ENCODE measurements around the gene TRIM41.
"Not testable (repeated sequence)": the region's sequence is repeated elsewhere in the genome, so short reads cannot be mapped to it uniquely, and the experiment has no call there.

The TRIM41 gene

DNA sequence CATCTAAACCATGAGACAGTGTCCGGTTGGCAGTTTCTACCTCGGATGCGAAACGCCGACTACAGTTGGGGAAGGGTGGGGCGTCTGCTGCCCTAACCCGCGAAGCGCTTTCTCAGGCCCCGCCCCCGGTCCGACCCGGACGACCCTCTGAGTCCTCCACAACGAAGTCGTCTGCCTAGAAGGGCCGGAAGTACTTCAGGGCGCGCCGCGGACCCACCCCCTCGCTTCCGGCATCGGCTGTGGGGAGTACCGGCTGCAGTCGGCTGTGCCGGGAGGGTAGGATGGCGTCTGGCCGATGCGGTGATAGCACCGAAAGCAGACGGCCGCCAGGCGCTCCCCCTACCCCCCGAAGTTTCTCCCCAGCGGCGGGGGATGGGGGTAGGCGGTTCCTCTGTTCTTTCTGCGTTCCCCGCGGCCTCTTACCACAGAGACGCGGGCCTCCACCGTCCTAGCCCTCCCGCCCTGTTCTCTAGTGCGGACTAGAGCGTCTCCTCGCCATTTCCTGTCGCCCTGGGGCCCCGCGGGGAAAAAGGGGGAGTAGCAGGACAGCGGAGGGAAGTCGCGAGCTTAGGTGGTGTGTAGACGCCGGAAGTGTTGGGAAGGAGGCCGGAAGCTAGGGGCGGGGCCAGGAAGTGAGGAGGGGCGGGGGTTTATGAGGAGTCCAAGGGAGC is at the start of gene TRIM41:
TSS of gene TRIM41 (plus strand) at position 224 of the 671 bp plus-strand sequence. CDS start 719 bp downstream, outside the sequence.
- DNase-seq, result no peak

DNA sequence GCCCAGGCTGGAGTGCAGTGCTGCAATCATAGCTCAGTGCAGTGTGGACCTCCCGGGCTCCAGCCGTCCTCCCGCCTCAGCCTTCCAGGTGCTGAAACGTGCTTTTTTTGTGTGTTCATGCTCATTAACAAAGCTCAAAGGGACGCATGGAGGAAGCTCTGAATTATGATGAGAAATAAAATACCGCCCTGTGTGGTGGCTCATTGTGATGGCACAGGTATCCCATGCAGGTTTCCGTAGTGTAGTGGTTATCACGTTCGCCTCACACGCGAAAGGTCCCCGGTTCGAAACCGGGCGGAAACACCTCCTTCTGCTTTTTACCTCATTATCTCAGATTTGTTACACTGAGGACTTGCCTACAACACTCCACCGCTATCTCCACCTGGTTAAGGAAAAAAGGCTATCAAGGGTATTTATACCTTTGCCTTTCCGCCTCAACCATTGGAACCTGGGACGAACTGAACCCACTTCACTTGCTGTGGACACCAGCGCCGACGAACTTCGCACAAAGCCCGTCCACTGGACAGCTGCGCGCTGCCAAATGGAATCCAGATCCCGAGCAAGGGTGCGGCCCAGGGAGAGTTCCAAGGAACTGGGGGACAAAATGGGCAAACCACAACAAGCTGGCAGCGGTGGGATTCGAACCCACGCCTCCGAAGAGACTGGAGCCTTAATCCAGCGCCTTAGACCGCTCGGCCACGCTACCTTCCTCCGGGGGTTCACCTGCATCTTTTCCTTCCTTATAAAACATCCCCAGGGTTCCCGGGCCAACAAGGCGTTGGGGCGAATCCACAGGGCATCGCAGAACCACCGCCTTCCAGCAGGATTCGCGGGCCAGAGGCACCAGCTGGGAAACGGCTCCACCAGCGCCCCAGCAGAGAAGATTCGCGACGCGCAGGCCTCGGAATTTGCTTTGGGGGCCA is 49.4 kb upstream of the TRIM41 start:
- no peak for DNase-seq

DNA sequence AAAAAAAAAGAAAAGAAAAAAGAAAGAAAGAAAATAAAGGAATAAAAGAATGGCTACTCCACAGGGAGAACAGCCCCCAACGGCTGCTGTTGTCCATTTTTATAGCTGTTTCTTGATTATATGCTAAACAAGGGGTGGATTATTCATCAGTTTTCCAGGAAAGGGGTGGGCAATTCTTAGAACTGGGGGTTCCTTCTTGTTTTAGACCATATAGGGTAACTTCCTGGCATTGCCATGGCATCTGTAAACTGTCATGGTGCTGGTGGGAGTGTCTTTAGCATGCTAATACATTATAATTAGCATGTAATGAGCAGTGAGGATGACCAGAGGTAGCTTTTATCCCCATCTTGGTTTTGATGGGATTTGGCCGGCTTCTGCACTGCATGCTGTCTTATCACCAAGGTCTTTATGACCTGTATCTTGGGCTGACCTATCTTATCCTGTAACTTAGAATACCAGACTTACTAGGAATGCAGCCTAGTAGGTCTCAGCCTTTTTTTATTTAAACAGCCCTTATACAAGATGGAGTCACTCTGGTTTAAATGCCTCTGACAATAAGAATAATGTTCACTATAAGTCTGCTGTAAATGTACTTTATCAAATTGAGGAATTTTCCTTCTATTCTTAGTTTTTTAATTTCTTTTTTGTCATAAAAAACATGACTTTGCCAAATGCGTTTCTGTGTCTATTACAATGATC is 46.7 kb upstream of the TRIM41 start:
- no peak for DNase-seq

GRCh38 chr5:181177559-181177958 is 45.5 kb upstream of the TRIM41 start:
- not testable (repeated sequence) for DNase-seq

DNA sequence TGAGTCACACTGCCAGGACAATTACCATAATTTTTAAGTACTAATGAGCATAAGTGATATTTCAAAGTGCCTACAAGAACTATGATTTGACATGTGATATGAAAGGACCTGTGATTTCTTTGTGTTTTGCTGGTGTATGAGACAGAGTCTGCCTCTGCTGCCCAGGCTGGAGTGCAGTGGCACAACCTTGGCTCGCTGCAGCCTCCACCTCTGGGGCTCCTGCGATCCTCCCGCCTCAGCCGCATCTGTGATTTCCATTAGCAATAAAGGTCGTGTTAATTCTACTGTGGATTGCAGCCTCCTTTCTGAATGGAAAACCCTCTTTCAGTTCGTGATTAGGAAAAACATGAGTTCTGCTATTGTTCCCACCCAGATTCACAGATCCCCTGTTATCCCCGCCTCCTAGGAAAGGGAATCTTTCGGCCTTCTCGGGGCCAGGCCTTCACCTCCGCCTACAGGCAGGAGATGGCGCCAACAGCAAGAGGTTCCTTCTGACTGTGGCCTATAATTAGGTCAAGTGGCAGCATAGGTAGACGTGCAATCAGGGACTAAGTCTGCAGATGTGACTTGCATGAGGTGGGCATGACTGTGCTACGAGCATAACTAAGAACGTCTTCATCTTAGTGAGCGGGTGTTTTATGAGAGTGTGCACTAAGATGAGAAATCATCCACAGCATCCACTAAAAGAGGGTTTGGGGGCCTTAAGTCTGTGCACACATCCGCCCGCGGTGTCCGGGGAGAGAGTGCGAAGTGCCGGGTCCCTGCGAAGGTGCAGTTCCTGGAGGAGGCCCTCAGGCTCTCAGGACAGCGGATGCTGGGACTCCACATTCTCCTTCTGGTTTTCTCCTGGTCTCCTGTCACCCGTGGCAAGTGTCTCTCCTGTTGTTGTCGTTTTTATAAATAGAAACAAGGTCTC is 41.2 kb upstream of the TRIM41 start:
- DNase-seq, result no peak

- DNase-seq, result no peak
Observed at GRCh38 chr5:181182651-181183050, 40.4 kb upstream of the TRIM41 start.

DNA sequence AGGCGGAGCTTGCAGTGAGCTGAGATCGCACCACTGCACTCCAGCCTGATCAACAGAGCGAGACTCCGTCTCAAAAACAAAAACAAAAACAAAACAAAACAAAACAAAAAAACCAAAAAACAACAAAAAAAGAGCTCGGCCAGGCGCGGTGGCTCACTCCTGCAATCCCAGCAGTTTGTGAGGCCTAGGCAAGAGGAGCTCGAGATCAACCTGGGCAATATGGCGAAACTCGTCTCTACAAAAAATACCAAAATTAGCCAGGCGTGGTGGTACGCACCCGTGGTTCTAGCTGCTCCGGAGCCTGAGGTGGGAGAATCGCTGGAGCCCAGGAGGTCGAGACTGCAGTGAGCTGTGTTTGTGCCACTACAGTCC is 38.2 kb upstream of the TRIM41 start:
- DNase-seq, result no peak

GRCh38 chr5:181185560-181185959 is 37.5 kb upstream of the TRIM41 start:
- no peak for DNase-seq

DNA sequence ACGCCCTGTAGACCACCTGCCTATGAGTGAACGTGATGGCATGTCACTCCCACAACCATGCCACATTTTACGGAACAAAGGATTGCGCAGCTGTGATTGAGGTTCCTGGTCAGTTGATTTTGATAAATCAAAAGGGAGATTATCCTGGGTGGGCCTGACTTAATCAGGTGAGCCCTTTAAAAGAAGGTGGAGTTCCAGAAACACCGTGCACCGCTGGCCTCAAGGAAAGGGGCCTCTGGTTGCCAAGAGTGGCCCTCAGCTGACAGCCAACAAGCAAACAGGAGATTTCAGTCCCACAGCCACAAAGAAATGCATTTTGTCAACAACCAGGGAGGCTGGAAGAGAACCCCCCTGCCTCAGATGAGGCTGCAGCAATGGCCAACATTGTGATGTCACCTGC is 37.1 kb upstream of the TRIM41 start:
- no peak for DNase-seq

DNA sequence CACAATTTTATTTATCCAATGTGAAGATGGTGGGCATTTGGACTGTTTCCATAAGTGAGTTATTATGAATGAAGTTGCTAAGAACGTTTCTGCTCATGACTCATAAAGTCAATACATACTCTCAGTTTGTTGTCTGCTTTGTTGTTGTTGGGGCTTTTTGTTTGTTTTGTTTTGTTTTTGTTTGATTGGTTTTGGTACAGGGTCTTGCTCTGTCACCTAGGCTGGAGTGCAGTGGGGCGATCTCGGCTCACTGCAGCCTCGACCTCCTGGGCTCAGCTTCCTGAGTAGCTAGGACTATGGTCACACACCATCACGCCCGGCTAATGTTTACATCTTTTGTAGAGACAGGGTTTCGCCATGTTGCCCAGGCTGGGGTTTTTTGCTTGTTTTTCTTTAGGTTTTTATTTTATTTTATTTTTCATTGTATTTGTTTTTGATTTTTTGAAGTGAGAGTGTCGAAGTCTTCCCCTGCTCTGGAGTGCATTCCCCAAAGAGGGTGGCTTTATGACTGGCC is 36.0 kb upstream of the TRIM41 start:
- no peak for DNase-seq

- DNase-seq, result no peak
Observed at GRCh38 chr5:181187500-181188213, 35.4 kb upstream of the TRIM41 start.

DNA sequence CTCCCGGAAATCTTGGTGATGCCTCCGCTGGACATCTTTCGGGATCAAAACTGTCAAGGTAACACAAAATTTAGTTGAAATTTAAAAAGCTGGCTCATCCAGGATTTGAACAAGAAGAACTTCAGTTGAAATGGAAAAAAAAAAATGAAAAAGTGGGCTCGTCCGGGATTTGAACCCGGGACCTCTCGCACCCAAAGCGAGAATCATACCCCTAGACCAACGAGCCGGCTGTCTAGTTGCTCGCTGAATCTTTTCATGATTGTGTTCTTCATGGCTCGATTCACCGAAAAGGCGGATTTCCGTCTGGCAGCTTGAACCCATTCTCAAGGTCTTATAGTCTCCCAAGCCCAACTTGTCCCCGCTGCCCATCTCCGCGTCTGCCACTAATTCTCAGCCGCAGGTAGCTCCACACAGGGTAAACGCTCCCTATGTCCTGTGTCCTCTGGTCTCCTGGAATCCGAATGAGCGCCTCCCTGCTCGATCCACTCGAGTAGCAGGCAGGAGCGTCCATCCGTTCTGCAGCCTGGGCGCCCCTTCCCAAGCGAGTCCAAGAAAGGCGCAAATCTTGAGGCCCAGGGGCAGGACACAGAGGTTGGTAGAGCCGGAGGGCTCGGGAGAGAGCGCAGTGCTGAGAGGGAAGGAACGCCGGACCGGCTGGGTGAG is 34.2 kb upstream of the TRIM41 start:
- DNase-seq, result no peak

DNA sequence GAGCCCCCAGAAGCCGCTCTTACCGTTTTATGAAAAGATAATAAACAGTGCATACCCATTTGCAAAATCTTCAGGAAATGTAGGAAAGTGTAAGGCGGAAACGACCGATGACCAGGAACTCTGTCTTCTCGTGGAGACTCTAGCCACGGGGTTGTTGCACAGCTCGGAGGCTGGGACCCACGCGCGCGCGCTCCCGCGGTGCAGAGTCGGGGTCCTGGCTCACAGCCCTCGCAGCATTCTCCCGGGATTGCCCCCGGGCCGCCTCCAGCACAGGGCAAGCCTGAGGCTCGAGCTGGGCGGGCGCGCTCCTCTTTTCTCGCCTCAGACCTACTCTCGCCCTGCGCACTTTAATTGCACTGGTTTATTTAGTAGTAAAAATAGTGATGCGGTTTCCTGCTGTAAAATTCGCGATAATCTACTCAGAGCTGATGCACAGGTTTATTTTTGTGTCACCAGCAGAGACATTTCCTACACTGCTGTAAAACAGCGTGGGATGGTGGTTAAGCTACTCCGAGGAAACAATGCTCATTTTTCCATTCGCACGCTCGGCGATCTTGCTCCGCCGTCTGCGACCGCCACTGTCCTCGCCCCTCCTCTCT is 33.6 kb upstream of the TRIM41 start:
- no peak for DNase-seq

- no peak for DNase-seq
Observed at GRCh38 chr5:181189962-181190710, 32.9 kb upstream of the TRIM41 start.

DNA sequence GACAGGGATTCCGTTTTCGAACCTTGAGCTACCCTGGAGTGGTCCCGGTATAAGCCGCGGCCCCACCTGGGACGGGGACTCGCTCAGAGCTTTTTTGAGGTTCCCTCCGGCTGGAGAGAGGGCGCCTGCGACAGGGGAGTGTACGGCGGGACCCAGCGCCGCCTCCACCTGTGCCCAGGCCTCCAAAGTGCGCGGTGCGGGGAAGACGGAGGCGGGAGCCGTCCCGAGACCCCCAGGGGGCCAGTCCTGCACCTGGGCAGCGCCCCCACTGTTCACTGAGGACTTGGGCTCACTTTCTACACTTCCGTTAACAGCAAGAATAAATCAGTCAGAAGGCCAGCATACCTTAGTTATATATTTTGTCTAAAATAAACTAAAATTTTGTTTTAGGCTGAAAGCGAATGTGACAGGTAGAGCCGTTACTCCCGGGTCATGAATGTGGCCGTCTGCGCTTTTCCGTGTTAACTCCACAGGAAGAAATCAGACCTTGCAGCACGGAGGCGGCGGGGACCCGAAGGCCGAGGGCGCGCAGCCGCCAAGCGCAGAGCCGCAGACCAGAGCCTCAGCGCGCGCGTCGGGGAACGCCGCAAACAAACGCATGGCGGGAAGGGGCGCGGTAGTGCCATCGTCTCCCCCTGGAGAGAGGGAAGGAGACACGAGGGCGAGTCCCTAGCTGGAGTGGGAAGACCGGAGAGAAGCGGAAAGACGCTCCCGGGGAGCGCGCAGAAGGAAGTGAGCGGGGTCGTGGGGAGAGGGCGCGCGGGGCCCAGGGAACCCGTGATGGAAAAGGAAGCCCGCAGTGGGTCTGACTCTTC is 32.2 kb upstream of the TRIM41 start:
- DNase-seq, result no peak

DNA sequence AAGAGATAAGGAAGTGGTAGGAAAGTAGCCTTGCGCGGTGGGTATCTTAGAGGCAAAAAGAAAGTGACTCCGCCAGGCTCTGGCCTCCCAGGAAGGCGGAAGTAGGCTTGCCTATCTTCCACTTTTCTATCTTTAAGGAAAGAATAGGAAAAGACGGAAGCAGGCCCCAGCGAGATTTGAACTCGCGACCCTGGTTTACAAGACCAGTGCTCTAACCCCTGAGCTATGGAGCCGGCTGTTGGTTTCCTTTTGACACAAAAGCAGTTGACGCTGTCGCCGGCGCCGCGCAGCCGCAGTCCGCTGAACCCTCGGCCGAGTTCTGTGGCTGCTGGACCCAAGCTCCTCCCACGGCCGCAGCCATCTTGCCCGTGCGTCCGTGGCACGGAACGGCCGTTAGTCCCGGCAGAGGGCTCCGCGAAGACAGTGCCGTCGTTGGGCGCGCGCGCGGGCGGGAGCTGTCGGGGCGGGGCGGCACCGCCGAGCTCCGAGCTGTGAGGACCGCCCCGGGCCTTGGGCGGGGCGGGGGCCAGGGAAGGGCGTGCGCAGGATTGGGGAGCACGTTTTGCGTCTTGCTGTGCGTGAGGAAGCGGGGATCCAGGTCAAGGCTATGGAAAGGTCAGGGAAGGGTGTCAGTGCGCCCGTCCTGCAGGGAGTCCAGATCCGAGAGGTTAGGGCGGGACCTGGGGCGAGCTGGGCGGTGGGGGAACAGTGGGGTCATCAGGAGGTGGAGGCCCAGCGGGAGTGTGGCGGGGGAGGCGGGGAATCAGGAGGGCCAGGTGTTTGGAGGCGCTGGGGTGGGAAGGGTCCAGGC is 31.4 kb upstream of the TRIM41 start:
- no peak for DNase-seq

DNA sequence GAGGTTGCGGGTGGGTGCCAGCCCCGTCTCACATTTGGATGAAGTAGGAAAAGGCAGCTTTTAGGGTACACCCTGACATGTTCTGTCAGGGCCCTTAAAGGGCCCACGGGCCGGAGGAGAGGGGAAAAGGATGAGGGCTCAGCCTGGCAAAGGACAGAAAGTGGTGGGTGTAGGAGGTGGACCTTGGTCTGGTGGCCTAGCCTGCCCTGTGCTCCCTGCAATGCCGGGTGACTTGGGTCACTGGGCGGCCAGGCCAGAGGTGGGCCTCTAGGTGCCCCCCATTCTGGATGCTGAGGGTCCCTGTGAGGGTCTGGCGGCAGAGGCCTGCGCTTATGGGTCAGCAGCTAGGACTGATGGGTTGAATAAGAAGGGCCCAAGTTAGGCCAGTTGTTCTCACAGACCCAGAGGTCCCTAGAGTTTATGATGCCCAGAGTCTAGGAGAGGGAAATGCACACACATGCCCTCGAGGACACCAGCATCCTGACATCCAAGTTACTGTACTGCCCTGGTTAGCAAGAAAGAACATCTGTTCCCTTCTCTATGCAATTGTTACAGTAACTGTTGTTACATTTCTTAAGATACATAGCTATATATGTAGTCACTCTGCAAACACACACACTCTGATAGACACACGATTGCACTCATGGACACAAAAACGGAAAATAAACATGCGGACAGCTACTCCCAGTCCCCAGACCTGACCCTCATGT is 30.6 kb upstream of the TRIM41 start:
- no peak for DNase-seq

All from NCI-H2029 (cell line).